GM12891 (cell line): ENCODE measurements around the gene SLC6A13.

Source experiments
- PAX5 ChIP-seq: IDR thresholded peaks from 2 replicates; pipeline ENCODE4 v1.6.1; 2011; ENCODE audit warnings: low read length, moderate library complexity, mild to moderate bottlenecking; ENCODE audit not compliant: insufficient read depth, severe bottlenecking
- POLR2A ChIP-seq: IDR thresholded peaks from 2 replicates; pipeline ENCODE4 v1.6.1; 2011; ENCODE audit warnings: low read depth, low read length, control low read depth
- POLR2AphosphoS5 ChIP-seq: IDR thresholded peaks from 2 replicates; pipeline ENCODE4 v1.6.1; 2011; ENCODE audit warnings: low read depth, low read length, control low read depth
- POU2F2 ChIP-seq: IDR thresholded peaks from 2 replicates; pipeline ENCODE4 v1.6.1; 2011; ENCODE audit warnings: low read depth, mild to moderate bottlenecking, control low read depth, low read length, moderate library complexity
- SPI1 ChIP-seq: IDR thresholded peaks from 2 replicates; pipeline ENCODE4 v1.6.1; 2011; ENCODE audit warnings: low read depth, low read length, control low read depth
- TAF1 ChIP-seq: IDR thresholded peaks from 2 replicates; pipeline ENCODE4 v1.6.1; 2011; ENCODE audit warnings: low read depth, low read length, control low read depth

DNA sequence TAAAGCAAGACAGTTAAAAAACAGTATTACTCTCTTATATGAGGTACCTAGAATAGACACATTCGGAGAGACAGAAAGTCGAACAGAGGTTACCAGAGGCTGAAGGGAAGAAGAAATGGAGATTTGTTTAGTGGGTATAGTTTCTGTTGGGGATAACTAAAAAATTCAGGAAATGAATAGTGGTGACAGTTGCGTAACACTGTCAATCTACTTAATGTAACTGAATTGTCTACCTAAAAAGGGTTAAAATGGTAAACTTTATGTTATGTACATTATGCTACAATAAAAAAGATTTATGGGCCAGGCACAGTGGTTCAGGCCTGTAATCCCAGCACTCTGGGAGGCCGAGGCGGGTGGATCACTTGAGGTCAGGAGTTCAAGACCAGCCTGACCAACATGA, 30.6 kb upstream of the SLC6A13 start:
- TF ChIP-seq POLR2A (no peak), POLR2AphosphoS5 (no peak), TAF1 (no peak), POU2F2 (no peak), PAX5 (no peak), SPI1 (no peak)
